Activated CD8-positive, alpha-beta memory T cell treated with anti-CD3 and anti-CD28 coated beads, Interleukin-2, amount 50 U/mL, for 4 hours (primary cell): ENCODE data around the gene APP.

Experiments used
- DNase-seq: peaks from one replicate; pipeline ENCODE4 v3.0.0-alpha.2; 2020

Gene APP

DNA sequence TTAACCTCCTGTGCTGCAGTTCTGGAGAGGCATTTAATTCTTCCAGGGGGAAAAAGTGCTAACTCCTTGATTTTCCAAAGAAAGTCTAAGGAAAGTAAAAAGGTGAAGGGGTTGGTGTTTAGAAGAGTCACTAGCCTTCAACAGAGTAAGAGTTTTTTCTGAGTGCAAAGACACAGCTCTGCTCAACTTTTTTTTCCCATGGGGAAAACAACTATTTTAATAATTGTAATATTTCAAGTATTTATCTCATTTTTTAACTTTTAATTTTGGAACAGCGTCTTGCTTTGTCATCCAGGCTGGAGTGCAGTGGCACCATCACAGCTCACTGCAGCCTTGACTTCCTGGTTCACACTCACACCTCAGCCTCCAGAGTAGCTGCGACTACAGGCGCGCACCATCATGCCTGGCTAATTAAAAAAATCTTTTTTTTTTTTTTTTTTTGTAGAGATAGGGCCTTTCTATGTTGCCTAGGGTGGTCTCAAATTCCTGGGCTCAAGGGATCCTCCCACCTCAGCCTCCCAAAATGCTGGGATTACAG is 202.6 kb downstream of the APP start:
- no peak for DNase-seq

GRCh38 chr21:25967181-25967900 is 203.2 kb downstream of the APP start:
- DNase-seq, result no peak

DNA sequence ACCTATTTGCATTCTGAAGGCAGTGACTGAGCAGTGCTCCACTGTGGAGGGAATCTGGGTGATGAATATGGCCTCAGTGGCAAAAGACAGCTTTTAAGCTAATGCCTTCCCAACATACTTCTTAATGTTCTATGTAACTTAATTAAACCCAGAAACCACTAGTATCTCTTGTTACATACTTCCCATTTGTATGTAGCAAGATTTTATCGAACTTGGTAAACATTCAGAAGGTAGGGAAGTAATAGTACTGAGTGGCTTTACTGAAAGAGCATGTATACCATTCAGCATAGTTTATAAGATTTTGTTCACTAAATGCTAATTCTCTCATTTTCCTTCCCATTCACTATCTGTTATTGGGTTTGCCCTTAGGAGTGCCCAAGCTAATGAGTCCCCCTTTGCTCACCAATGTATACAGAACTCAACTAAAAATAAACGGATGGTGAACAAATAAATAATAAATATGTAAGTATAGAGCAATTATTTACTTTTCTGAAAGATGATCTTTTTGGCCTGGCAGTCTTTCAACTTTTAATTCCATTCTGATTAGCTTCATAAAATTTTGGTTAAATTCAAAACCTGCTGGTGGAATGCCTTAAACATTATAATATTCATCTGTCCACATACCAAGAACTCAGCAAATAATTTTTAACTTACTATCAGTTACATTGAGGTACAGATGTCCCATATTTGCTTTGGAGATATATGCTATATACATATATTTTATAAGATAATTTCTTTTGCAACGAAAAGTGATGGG is 204.4 kb downstream of the APP start:
- no peak for DNase-seq

- no peak for DNase-seq
These were observed 205.6 kb downstream of the APP start for GRCh38 chr21:25964926-25965325.

DNA sequence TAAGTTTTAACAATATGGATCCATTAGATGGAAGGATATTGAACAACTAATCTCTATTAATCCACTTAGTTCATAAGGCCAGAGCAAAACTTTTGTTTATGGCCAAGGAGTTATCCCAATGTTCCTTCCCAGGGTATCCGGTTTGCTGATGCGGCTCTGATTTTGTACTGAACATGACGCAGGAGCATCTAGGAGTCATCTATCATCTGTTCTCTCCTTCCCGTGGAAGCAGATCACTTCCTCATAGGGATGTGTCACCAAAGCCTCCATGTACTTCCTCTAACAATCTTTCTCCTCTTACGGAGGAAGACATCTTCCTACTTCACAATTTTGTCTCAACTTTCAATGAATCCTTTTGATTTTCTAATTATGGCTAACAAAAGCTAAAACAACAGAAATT is 206.6 kb downstream of the APP start:
- no peak for DNase-seq

DNA sequence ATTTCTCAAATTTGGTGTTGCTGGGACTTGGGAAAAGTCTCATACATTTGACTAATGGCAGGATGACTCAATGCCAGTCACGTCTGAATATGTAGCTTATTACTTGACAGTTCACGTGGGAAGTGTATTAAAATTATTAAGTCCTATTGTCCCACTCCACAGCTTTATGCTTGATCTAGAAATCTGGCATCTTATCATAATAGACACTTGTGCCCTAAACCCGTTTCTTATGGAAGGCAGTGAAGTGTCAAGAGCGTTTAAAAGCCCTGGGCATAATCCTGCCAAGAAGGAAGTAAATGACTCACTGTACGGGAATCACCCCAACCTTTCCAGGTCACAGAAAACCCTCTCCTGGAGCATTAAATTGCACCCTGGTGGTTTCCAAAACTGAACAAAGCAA is 207.4 kb downstream of the APP start:
- no peak for DNase-seq

- DNase-seq, result no peak
These were observed 209.5 kb downstream of the APP start for GRCh38 chr21:25961042-25961441.

DNA sequence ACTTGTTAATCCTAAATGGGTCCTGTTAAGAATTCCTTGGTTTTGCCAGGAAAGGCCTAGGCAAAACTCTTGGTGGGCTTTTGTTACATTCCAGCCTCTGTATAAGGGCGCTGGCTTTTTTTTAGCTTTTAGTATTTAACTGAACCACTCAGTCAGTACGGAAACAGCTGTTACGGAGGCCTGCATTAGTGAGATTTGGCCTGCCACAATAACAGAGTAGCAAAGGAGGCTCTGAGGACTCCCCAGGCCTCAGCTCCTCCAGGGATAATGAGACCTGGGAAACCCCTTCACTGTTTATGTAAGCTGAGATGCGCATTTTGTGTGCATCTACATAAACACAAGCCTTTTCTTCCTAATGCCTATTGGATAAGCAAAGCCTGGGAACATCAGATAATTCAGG is 210.2 kb downstream of the APP start:
- no peak for DNase-seq

DNA sequence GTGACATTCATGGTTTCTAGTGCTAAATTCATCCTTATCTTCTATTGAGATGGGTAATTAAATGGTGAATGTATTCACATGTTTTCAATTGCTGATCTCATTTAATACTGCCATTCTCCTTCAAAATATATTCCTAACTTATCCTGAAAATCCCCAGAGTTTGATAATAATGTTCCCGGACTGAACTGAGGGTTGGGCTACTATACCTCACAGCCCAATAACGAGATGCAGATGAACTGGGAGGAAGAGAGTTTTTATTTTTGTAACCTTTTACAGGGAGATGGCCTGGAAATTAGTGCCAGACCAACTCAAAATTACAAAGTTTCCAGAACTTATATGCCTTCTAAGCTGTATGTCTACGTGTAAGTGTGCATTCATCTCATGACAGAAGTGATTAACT is 210.8 kb downstream of the APP start:
- DNase-seq, result no peak

- no peak for DNase-seq
These were observed 213.4 kb downstream of the APP start for GRCh38 chr21:25956993-25957714.

DNA sequence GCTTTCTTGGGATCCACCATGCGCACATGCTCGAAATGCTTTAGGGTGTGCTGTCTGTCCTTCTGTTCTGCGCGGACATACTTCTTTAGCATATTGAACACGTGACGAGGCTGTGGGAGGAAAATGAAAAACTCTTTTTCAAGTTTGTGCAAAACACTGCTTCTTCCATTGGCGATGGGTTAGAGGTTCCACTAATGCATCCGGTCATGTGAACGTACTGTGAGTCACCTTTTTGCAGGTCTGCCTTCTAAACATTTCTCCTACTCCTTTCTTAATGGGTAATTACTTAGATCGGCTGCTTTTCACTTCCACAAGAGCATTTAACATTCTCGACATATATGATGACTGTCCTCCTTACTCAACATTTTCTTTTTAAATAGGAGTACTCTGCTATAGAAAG is 214.9 kb downstream of the APP start:
- DNase-seq, result no peak

DNA sequence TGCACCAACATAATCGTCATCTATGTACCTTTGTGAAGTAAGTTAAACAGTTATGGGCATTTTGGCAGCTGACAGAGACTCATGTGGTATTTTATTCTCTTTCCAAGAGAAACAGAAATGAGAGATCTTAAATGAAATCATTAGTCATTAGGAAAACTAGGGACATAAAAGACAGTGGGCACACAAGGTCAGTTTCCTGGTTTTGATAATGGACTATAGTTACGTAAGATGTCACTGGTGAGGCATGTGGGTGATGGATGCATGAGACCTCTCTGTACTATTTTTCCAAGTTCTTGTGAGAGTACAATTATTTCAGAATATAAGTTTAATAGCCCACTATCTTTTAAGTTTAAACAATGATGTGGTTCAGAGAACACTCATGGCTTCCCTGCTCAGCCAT is 216.9 kb downstream of the APP start:
- no peak for DNase-seq

DNA sequence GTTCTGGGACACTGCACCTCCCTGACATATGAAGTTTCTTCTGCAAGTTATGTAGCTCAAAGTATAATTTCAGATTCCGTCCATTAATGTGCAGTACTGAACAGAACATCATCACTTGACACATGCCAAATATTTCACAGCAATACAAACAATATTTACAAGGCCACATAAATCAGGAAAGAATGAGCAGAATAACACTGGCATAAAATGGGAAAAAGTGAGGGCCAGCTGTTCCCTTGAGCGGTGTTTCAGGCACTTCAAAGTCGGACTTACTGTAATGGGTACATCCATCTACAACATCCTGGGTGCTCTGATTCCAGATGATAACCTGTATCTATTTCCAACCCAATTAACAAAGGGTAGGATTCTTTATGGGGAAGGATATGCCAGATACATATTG is 217.4 kb downstream of the APP start:
- no peak for DNase-seq

DNA sequence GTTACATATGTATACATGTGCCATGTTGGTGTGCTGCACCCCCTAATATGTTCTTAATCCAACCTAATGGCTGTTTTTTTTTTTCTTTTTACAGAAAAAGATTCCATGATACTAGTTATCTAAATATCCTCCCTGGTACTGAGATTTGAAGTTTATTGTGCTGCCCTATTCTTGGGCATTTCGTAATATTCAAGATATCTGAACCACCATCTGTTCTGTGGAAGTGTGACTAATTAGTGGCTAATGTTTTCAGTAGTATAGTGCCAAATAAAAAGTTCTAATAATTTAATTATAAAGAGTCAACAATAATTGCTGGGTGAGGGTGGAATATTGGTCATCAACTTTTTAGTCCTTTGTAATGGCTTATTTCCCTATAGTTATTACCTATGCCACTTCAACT is 218.3 kb downstream of the APP start:
- no peak for DNase-seq

DNA sequence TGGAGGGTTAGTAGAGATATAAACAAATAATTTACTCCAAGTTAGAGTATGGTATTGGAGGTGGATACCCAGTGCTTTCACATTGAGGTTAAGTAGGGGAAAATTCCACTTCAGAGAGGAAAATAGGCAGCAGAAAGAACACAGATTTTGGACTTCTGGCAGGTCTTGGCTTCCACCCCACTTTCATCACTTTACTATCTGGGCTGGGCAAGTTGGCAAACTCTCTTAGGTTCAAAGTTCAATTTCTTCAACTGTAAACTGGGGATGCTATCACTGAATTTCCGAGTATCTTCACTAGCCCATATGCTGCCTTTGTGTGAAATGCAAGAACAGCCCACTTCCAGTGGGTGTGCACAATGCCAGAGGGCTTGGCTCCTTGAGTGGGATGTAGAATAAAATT is 220.9 kb downstream of the APP start:
- no peak for DNase-seq

DNA sequence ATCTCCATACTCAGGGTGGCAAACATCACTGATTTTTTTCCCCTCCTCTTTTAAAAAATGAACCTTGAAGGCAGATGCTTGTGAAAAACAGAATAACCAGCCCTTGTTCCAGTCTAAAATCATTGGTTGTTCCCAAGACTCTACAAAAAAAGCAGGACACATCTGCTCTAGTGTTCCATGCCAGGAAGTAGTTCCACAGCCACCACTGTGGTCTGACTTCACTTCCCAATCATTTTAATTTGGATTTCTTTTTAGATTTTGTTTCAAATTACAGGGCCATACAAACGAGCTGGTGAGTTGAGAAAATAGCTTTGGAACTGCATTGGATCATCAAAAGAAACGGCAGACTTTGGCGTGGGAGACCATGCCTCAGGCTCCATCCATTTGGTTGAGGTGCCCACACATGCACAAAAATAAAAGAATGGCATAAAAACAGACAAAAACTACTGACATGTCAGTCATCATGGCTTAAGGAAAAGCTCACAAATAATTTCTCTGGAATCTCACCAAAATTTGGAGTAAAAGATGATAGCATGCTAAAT is 225.8 kb downstream of the APP start:
- DNase-seq, result no peak

- DNase-seq, result no peak
These were observed 226.5 kb downstream of the APP start for GRCh38 chr21:25944082-25944481.

DNA sequence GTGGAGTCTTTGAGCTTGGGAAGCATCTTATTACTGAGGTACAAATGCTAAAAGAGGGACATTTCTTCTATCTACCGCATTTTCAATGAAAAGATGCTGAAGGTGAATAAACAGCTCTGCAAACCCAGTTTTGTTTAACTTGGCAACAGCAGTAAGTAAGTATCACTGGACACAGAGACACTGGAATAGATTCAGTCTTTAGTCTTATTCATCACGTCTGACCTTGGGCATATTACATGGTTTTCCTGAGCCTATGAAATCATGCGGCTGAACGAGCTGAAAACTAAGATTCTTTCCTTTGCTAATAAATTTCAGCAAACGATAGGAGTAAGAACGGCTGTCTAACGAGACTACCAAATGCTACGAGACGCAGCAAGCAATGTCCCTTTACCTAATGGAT is 228.4 kb downstream of the APP start:
- DNase-seq, result no peak

GRCh38 chr21:25939396-25939761 is 231.2 kb downstream of the APP start:
- DNase-seq, result no peak

GRCh38 chr21:25938658-25939395 is 231.7 kb downstream of the APP start:
- DNase-seq, result no peak

GRCh38 chr21:25936776-25937175 is 233.8 kb downstream of the APP start:
- DNase-seq, result no peak

DNA sequence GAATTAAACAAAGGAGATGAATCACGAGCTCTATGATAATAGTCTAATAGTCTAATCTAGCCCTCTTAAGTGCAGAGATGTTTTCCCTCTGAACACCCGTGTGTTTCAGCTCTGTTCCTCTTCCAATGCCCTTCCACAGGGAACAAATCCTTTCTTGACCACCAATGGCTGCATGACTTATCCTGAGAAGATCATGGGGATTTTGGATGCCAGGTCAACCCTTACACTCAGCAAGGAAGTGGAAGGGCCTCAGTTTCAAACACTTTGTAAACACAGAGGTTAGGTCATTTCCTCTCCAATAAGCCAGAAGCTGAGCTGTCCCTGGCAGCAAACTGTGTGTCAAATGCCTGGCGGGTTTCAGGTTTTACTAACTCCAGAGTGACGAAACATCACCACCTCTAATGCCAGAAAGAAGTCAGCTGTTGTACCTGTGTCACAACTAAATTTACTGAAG is 235.8 kb downstream of the APP start:
- DNase-seq, result no peak

DNA sequence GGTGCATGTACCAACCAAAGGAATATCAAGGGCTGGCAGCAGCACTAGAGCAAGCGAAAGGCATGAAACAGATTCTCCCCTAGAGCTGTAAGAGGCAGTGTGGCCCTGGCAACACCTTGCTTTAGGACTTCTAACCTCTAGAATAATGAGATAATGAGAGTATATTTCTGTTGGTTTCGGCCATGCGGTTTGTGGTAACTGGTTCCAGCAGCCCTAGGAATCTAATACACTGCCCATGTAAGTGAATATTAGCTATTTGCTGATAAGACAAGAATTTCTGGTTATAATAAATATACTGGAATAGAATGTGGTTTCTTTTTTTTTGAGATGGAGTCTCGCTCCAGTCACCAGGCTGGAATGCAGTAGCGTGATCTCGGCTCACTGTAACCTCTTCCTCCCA is 236.4 kb downstream of the APP start:
- DNase-seq, result no peak
